IPS-11a (cell line): Measurements from ENCODE around the gene TRIM15.
"Not testable (repeated sequence)": the region's sequence is repeated elsewhere in the genome, so short reads cannot be mapped to it uniquely, and the experiment has no call there.

Source experiments
- H3K4me3 ChIP-seq: one replicate; pipeline ENCODE4 v1.5.1; 2013; ENCODE audit warnings: low read depth, low read length, control low read depth

Gene TRIM15

GRCh38 chr6:30160785-30161531 lies 2.4 kb upstream of the TRIM15 start, which contains the start of gene TRIM10:
TRIM10 (minus strand) TSS chr6:30161211; CDS start chr6:30160858, 353 bp downstream.
- no peak within 1 kb of the TSS for H3K4me3 ChIP-seq

- H3K4me3 ChIP-seq = no peak overlapping the region
These were observed 869 bp upstream of the TRIM15 start for GRCh38 chr6:30162265-30163089.

GRCh38 chr6:30163918-30164654 lies 740 bp downstream of the TRIM15 start:
- no peak overlapping the region for H3K4me3 ChIP-seq

- no peak overlapping the region for H3K4me3 ChIP-seq
These were observed 1.4 kb downstream of the TRIM15 start for GRCh38 chr6:30164714-30165113.

- not testable (repeated sequence) for H3K4me3 ChIP-seq
These were observed 1.9 kb downstream of the TRIM15 start for GRCh38 chr6:30165238-30165637.

- no peak overlapping the region for H3K4me3 ChIP-seq
These were observed 3.8 kb downstream of the TRIM15 start for GRCh38 chr6:30167101-30167500.

GRCh38 chr6:30168741-30169140 lies 5.4 kb downstream of the TRIM15 start:
- H3K4me3 ChIP-seq = no peak overlapping the region

- H3K4me3 ChIP-seq = no peak overlapping the region
These were observed 6.6 kb downstream of the TRIM15 start for GRCh38 chr6:30169658-30170614.

GRCh38 chr6:30171677-30172471 lies 8.5 kb downstream of the TRIM15 start:
- H3K4me3 ChIP-seq = peak overlapping the region; percentile 8

- no peak overlapping the region for H3K4me3 ChIP-seq
These were observed 9.3 kb downstream of the TRIM15 start for GRCh38 chr6:30172681-30173080.

GRCh38 chr6:30175765-30176164 lies 12.4 kb downstream of the TRIM15 start:
- no peak overlapping the region for H3K4me3 ChIP-seq

- H3K4me3 ChIP-seq = no peak overlapping the region
These were observed 15.5 kb downstream of the TRIM15 start for GRCh38 chr6:30178837-30179236.

- H3K4me3 ChIP-seq = no peak overlapping the region
These were observed 16.8 kb downstream of the TRIM15 start for GRCh38 chr6:30180145-30180544.

- H3K4me3 ChIP-seq = no peak overlapping the region
These were observed 21.2 kb downstream of the TRIM15 start for GRCh38 chr6:30184417-30185031.

GRCh38 chr6:30185846-30186484 lies 22.6 kb downstream of the TRIM15 start:
- no peak overlapping the region for H3K4me3 ChIP-seq

- no peak overlapping the region for H3K4me3 ChIP-seq
These were observed 25.2 kb downstream of the TRIM15 start for GRCh38 chr6:30188541-30188940.

- H3K4me3 ChIP-seq = no peak overlapping the region
These were observed 28.7 kb downstream of the TRIM15 start for GRCh38 chr6:30192076-30192475.
